ENCODE results near the gene METTL22.
A peak's percentile ranks its signal among the peaks of the same experiment; 100 is the strongest.

Gene METTL22

DNA sequence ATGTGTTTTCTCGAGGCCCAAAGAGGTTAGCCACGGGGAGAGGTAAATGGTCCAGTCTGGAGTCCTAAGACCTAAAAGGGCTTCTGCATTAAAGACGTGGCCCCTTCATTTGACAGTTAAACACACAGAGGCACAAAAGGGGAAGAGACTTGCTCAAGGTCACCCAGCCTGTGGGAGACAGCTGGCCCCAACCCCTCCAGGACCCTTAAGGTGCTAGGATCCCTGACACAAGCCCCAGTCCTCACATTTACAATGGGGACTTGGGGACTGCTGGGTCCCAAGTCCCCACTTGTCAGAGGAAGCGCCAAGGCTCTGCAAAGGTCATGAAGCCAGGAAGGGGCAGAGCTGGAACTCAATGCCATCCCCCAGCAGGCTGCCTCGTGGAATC lies 54.7 kb downstream of the METTL22 start:
- peak overlapping the region; percentile 95 for H3K27ac ChIP-seq (ENCODE audit: poor library complexity, severe bottlenecking)
- no peaks in the 10 kb centered on the region for H3K36me3 ChIP-seq (ENCODE audit: low read depth)
- TF ChIP-seq, protein P1, sequence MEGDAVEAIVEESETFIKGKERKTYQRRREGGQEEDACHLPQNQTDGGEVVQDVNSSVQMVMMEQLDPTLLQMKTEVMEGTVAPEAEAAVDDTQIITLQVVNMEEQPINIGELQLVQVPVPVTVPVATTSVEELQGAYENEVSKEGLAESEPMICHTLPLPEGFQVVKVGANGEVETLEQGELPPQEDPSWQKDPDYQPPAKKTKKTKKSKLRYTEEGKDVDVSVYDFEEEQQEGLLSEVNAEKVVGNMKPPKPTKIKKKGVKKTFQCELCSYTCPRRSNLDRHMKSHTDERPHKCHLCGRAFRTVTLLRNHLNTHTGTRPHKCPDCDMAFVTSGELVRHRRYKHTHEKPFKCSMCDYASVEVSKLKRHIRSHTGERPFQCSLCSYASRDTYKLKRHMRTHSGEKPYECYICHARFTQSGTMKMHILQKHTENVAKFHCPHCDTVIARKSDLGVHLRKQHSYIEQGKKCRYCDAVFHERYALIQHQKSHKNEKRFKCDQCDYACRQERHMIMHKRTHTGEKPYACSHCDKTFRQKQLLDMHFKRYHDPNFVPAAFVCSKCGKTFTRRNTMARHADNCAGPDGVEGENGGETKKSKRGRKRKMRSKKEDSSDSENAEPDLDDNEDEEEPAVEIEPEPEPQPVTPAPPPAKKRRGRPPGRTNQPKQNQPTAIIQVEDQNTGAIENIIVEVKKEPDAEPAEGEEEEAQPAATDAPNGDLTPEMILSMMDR (IDR thresholded peaks at IDR 0.05; ENCODE audit: poor library complexity, severe bottlenecking), result no peak

DNA sequence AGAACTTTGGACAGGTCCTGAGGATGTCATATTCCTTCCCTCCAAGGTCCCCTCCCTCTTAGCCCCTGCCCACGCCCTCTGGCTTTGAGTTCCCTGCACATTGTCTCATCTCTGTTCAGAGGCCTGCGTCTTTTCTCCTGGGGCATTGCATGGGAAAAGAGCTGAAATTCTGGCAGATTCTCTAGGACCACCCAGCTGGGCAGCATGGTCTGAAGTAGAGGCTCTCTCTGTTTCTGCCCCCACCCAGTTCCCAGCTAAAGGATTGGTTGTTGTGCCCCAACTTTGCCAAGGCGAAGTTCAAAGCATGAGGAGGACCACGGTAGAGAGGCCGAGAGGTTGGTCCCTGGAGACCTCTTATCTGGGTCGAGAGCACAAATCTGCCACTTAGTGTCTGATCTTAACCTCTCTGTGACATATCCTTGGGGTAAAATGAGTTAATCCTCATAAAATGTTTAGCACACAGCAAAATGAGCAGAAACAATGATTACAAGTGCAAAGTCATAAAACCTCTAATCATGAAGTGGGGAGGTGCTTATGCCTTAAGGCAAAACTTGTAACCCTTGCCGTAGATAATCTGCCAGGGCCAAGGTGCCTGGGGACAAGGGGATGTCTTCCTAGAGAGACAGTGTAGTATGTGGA lies 55.4 kb downstream of the METTL22 start:
- ATAC-seq (ENCODE audit: low read depth) (no peak), DNase-seq (ENCODE audit: low spot score) (no peak)
- H3K9me3 ChIP-seq (ENCODE audit: severe bottlenecking), result peaks cover 4% of the 10 kb centered on the region
- no peaks in the 10 kb centered on the region for H3K36me3 ChIP-seq (ENCODE audit: low read depth)
- peak overlapping the region; percentile 95 for H3K27ac ChIP-seq (ENCODE audit: poor library complexity, severe bottlenecking)
- TF ChIP-seq, protein P1 (IDR thresholded peaks at IDR 0.05; ENCODE audit: poor library complexity, severe bottlenecking), result no peak
- H3K4me3 ChIP-seq (ENCODE audit: severe bottlenecking), result no peak overlapping the region
- H3K4me1 ChIP-seq (ENCODE audit: insufficient read depth, poor library complexity, severe bottlenecking), result peaks cover 48% of the 10 kb centered on the region
- no peaks in the 10 kb centered on the region for H3K27me3 ChIP-seq (ENCODE audit: insufficient read depth, poor library complexity, severe bottlenecking)

More for the DNA sequence above, 54.7 kb downstream of the METTL22 start:
- DNase-seq (ENCODE audit: low spot score) (no peak), ATAC-seq (ENCODE audit: low read depth) (no peak)
- no peaks in the 10 kb centered on the region for H3K27me3 ChIP-seq (ENCODE audit: insufficient read depth, poor library complexity, severe bottlenecking)
- H3K9me3 ChIP-seq (ENCODE audit: severe bottlenecking), result peaks cover 4% of the 10 kb centered on the region
- H3K4me1 ChIP-seq (ENCODE audit: insufficient read depth, poor library complexity, severe bottlenecking), result peaks cover 48% of the 10 kb centered on the region
- no peak overlapping the region for H3K4me3 ChIP-seq (ENCODE audit: severe bottlenecking)

DNA sequence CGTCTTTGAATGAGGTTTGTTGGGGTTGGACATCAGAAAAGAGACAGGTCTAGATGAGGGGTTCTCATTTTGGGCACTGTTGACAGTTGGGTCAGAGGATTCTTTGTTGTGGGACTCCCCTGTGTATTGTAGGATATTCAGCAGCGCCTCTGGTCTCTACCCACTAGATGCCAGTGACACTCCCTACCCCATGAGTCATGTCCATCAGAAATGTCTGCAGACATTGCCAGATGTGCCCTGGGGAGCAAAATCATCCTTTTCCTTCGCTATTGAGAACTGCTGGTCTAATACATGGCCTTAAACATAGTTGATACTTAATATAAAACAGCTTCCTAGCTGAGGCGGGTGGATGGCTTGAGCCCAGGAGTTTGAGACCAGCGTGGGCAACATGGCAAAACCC lies 56.0 kb downstream of the METTL22 start:
- Histone ChIP-seq H3K4me3 (ENCODE audit: severe bottlenecking) (no peak overlapping the region), H3K27ac (ENCODE audit: poor library complexity, severe bottlenecking) (peak overlapping the region; percentile 95), H3K4me1 (ENCODE audit: insufficient read depth, poor library complexity, severe bottlenecking) (peaks cover 48% of the 10 kb centered on the region), H3K27me3 (ENCODE audit: insufficient read depth, poor library complexity, severe bottlenecking) (no peaks in the 10 kb centered on the region), H3K36me3 (ENCODE audit: low read depth) (no peaks in the 10 kb centered on the region), H3K9me3 (ENCODE audit: severe bottlenecking) (peaks cover 4% of the 10 kb centered on the region)
- peak; percentile 58 for ATAC-seq (ENCODE audit: low read depth)
- TF ChIP-seq, protein P1 (IDR thresholded peaks at IDR 0.05; ENCODE audit: poor library complexity, severe bottlenecking), result peak; percentile 6
- no peak for DNase-seq (ENCODE audit: low spot score)

DNA sequence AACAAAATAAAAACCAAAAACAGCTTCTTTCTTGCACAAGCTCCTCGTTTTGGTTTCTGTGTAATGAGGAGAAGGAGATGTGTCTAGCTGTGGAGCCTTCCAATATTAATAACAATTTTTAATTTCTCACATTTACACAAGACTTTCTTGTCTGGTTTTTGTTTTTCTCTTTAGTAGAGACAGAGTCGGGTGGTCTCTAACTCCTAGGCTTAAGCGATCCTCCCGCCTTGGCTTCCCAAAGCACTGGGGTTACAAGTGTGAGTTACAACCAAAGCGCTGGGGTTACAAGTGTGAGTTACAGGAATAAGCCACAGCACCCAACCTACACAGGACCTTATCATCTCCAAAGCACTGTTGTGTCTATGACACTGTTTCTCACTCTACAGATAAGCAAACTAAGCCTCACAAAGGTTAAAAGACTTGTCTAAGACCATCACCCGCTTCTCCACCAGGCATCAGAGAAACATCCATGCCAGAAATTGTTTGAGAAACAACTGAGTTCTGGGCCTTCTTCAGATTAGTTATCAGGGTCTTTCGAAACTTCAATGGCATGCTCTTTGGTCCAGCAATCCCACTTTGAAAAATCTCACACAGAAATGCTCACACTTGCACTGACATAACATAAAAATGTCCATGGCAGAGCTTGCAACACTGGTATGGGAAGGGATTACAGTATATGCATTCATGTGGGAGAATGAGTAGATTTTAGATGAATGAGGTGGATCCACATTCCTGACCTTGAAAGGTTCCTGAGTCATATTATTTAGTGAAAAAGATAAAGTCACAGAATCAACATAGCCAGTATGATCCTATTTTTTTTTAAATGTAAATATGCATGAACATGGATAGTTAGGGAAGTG lies 56.8 kb downstream of the METTL22 start:
- TF ChIP-seq, protein P1 (IDR thresholded peaks at IDR 0.05; ENCODE audit: poor library complexity, severe bottlenecking), result no peak
- DNase-seq (ENCODE audit: low spot score) (no peak), ATAC-seq (ENCODE audit: low read depth) (peak; percentile 70)
- Histone ChIP-seq H3K4me3 (ENCODE audit: severe bottlenecking) (no peak overlapping the region), H3K27ac (ENCODE audit: poor library complexity, severe bottlenecking) (peak overlapping the region; percentile 95), H3K27me3 (ENCODE audit: insufficient read depth, poor library complexity, severe bottlenecking) (no peaks in the 10 kb centered on the region), H3K4me1 (ENCODE audit: insufficient read depth, poor library complexity, severe bottlenecking) (peaks cover 48% of the 10 kb centered on the region), H3K9me3 (ENCODE audit: severe bottlenecking) (peaks cover 4% of the 10 kb centered on the region), H3K36me3 (ENCODE audit: low read depth) (no peaks in the 10 kb centered on the region)
